NCI-H187 treated with DMSO at 0.1 percent for 48 hours (cell line): ENCODE measurements around the gene DKKL1.
"Not testable (repeated sequence)": the region's sequence is repeated elsewhere in the genome, so short reads cannot be mapped to it uniquely, and the experiment has no call there.

Source experiments
- DNase-seq: peaks from one replicate; lab custom pipeline; 2025; lab: John Stamatoyannopoulos, UW

Gene DKKL1

DNA sequence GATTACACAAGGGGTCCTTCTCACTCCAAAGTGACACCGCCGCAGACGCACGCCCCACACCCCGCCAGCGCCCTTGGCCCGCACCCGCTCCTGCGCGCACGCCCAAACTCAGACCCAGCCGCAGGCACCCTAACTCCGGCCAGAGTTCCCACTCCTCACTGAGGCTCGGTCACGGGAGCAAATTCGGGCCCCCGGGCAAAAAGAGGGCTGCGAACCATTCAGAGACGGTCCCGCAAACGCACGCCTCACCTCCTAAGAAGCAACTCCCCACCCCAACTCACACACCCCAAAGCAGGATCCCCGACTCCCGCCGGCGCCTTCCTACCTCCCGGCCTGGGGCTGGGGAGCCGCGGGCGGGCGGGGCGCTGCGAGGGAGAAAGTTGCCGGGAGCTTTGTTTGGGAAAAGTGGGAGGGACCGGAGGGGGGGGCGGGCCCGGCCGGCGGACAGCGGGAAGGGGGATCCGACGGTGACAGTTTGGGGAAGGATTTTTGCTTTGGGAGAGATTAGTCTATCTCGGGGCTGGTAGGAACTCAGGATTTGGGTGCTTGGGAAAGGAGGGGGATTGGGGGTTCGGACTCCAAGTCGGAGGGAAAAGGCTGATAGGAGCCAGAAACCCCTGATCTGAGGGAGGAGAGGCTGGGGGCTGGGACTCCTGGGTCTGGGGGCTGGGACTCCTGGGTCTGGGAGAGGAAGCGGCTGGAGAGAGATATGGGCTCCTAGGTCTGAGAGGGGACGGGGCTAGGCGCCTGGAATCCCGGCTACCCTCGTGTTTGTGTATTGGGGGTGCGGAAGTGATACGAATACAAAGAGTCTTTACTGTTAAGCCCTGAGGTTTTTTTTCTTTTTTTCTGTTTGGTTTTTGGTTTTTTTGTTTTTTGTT, 1.4 kb upstream of the DKKL1 start, which contains the start of gene TEAD2:
Gene TEAD2 (minus strand): TSS at position 369 of the 881 bp plus-strand sequence. CDS start 2,341 bp downstream, outside the sequence.
- no peak for DNase-seq

DNA sequence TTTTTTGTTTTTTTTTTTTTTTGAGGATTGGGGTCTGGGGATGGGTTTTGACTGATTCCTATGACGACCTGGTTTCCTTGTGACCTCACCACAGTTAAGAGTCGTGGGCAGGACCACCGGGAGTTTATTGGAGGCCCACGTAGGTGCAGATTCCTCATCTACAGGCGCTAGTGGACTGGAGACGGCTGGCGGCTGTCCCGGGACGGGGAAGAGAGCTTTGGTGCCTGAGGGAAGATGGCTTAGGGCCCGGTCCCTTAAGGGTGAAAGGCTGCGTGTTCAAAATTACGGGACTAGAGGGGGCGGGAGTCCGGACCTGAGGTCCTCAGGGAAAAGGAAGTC, 779 bp upstream of the DKKL1 start:
- no peak for DNase-seq

DNA sequence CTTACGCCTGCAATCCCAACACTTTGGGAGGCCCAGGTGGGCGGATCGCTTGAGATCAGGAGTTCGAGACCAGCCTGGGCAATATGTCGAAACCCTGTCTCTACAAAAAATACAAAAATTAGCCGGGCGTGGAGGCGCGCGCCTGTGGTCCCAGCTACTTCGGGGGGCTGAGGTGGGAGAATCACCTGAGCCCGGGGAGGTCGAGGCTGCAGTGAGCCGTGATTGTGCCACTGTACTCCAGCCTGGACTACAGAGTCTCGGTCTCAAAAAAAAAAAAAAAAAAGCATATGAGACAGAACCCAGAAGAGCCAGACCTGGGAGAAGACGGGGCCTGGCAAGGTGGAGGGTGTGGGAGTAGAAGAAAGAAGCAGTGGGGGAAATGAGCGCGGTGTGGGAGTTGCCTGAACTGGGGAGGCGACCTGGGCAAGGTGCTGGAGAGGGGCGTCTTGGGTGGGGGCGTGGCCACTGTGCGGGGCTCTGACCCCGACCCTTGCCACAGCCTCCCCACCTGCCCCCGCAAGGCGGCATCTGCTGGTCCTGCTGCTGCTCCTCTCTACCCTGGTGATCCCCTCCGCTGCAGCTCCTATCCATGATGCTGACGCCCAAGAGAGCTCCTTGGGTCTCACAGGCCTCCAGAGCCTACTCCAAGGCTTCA, 533 bp downstream of the DKKL1 start:
- no peak for DNase-seq

DNA sequence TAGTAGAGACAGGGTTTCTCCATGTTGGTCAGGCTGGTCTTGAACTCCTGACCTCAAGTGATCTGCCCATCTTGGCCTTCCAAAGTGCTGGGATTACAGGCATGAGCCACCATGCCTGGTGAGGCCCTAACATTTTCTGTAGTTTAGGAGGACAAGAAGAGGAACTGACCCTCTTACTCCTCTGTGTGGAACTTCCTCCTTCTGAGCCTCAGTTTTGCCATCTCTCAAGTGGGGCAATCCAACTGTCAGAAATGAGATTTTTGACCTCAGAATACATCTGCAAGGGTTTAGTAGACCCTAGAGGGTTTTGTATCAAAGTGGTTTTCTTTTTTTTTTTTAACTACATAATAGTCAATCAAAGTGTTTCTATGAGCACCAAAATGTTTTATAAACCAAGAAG, 2.4 kb downstream of the DKKL1 start:
- DNase-seq, result no peak

DNA sequence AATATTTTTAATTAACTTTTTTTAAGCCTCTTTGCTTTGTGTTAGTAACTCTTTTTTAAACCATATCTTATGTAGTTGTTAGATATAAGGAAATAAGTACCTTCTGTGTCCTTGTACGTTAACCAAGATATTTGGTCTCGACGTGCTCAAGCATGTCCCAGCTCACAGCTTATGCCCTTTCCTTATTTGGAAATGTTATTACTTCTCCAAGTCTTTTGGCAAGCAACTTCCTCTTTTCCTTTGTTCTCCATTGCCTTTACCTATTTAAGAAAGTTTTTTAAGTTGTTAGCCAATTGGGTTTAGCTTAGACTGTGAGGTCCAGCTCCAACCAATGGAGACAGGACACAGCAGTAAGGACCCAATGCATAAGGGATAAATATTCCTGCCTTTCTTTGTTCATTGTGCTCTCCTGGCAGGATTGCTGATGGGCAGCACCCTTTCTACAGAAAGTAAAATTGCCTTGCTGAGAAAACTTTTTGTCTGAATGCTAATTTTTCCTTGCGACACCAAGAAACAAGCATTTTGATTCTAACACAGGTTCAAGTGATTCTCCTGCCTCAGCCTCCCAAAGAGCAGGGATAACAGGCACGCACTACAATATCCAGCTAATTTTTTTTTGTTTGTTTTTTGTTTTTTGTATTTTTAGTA, 5.2 kb downstream of the DKKL1 start:
- DNase-seq, result no peak

DNA sequence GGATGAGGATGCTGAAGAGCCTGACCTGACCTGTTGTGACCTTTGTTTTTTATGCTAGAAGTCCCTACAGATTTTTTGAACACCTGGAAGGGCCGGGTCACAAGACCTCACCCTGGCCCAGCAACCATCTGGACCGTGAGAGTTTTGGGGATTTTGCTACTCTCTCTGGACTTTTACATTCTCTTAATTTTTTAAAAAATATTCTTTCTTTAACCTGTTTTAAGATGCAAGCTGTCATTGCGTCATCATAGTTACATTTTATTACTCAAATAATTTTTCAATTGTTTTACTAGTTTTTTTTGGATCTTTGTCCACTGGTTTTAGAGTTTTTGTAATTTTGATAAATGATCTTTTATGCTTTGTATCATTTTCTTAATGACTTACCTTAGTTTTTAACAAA, 7.5 kb downstream of the DKKL1 start:
- no peak for DNase-seq

- DNase-seq, result not testable (repeated sequence)
These were observed 9.5 kb downstream of the DKKL1 start for GRCh38 chr19:49373174-49373573.

DNA sequence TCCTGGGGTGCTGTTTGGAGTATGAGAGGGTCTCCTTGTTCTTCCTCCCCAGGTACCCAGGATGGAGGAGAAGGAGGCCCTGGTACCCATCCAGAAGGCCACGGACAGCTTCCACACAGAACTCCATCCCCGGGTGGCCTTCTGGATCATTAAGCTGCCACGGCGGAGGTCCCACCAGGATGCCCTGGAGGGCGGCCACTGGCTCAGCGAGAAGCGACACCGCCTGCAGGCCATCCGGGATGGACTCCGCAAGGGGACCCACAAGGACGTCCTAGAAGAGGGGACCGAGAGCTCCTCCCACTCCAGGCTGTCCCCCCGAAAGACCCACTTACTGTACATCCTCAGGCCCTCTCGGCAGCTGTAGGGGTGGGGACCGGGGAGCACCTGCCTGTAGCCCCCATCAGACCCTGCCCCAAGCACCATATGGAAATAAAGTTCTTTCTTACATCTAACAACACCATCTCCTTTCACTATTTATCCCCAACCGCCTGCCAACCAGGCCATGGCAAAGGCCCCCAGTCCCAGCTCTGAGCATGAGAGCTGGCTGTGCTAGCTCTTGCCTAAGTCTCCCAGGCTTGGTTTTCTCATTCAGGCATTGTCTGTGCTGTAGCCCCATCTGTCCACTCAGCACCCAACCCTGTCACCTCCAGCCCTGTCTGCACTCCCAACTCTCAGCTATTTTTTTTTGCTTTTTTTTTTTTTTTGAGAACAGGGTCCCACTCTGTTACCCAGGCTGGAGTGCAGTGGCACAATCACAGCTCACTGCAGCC, 11.2 kb downstream of the DKKL1 start:
- DNase-seq, result no peak

GRCh38 chr19:49378512-49378911, 14.8 kb downstream of the DKKL1 start:
- no peak for DNase-seq

GRCh38 chr19:49380391-49380790, 16.7 kb downstream of the DKKL1 start:
- no peak for DNase-seq

GRCh38 chr19:49382639-49383038, 19.0 kb downstream of the DKKL1 start:
- no peak for DNase-seq

DNA sequence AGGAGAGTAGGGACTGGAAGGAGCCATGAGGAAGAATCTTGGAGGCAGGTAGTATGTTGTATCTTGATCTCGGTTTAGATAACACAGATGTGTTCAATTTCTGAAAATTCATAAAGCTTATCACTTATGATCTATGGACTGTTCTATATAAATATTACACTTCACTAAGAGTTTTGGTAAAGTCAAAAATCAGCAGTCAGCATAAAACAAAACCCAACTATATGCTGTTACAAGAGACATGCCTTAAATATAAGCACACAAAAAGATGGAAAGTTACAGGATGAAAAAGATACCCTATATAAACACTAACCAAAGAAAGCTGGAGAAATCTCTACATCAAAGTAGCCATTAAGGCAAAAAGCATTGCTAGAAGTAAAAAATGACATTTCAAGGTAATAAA, 19.9 kb downstream of the DKKL1 start:
- no peak for DNase-seq

DNA sequence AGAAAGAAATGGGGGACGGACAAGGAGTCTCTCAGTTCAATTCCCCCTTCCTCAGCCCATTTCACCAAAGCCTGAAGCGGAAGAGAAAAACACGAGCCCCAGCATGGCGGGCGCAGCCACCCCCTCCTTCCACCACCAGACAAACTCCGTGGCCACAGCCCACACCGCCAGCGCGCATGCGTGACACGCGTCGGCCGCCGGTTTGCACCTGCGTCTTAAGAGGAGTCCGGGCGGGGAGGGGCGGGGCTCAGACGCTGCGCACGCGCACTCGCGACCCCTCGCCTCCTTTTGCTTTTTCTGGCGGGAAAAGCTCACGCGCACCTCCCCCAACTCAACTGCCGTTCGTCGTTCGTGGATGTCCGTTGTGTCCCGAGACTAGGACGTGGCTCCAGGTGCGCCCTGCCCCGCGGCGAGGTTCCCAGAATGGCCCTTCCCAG, 24.3 kb downstream of the DKKL1 start, which contains the start of gene KASH5:
Gene KASH5 (plus strand): TSS at position 314 of the 437 bp plus-strand sequence. CDS start 2,635 bp downstream, outside the sequence.
- no peak for DNase-seq

DNA sequence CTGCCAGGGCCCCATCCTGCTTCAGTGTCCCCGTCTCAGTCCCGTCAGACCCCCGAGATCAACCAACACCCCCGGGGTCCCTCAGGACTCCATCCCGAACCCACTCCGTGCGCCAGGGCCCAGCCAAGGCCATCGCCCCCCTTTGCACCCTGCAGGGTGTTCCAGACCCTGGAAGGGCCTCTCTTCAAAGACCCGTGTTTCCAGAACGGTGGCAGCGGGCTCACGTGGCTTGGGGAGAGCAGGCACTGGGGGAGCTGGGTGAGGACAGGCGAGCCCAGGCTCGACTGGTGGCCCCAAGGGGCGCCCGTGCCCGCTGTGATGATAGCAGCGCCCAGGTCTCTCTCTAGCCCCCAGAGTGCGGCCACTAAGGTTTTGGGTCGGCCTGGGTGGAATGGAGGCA, 25.7 kb downstream of the DKKL1 start:
- no peak for DNase-seq

DNA sequence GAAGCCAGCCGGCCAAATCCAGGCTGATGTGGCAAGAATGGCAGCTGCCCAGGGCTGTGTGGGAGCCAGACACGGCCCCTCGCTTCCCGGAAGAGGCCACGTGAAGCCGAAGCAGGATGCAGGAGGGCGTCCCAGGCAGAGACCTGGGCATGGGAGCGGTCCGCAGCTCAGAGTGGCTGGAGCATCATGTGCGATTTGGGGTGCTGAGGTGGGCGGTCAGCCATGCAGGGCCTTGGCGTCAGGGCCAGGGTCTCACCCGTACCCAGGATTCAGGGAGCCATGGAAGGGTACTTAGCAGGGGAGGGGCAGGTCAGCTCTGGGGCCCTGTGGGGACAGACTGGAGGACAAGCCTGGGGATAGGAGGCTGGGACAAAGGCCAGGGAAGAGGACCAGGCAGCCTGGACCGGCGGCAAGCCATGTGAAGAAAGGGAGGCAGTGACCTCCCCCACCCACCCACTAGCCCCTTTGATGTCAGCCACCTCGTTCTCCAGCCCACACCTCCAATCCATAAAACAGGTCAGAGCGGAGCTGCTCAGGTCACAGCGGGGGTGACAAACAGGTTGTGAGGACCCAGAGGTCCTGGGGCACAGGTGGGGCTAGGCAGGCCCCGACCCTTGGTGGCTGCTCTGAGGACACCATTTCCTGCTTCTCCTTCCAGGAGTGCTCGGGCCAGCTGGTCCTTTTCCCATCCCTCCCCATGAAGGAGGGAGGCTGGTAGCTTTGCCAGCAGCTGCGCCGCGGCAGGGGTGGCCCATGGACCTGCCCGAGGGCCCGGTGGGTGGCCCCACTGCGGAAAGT, 26.7 kb downstream of the DKKL1 start:
- no peak for DNase-seq

GRCh38 chr19:49390929-49391359, 27.3 kb downstream of the DKKL1 start:
- no peak for DNase-seq

DNA sequence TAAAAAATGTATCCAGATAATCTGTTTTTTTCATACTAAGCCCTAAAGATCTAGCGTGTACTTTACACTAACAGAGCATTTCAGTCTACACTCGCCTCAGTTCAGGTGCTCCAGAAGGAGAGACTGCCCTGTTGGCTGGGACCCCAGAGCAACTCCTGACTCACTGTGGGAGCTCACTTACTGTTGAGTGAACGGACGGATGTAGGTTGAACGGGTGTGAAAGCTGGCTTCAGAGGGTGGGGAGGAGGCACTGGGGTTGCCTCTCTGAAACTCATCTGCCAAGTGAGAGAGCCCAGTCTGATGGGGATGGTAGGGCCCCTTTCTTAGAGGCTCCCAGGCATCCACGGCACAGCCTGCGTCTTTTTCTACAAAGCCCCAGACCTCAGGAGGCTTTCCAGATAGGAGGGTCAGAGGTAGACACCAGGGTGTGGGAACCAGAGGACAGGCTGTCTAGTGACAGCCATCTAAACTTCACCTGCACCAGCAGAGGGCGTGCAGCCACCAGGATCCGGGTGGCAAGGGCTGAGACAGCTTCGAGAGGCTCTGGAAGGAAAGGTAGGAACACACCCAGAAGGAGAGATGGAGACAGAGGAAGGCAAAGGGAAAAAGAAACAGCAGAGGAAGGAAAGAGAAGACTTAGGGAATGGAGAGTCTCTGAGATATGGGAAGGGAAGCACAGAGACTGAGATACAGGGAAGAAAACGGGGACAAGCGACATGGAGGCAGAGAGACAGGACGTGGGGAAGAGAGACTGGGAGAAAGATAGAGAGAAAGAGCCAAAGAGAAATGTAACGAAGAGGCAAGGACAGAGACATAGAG, 28.1 kb downstream of the DKKL1 start:
- DNase-seq, result peak; percentile 74

DNA sequence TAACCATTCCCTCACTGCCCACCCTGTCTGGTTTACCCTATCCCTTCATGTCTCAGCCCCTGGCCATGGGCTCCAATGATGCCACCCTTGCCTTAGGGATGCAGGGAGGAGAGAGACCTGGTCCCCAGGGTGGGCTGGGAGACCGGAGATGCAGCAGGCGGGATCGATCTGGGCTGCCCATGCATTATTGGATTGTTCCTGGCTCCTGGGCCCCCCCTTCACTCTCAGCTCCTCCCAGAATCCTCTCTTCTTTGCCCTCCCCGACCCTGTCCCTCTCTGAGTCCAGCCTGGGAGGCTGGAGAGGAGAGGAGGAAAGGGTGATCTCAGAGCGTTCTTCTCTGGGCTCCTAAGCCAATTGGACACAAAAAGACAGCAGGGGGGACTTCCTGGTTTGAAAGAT, 30.2 kb downstream of the DKKL1 start:
- no peak for DNase-seq

- DNase-seq, result no peak
These were observed 32.1 kb downstream of the DKKL1 start for GRCh38 chr19:49395581-49396407.
